GM21423 (cell line): ENCODE data around the gene VPS52.
"Not testable (repeated sequence)": the region's sequence is repeated elsewhere in the genome, so short reads cannot be mapped to it uniquely, and the experiment has no call there.

Source experiments
- ATAC-seq: cut with Tn5 transposase; IDR thresholded peaks from one replicate; pipeline ENCODE4 v1.9.1; 2021; ENCODE audit warnings: mild to moderate bottlenecking, moderate library complexity; ENCODE audit not compliant: unreplicated experiment

VPS52 gene

GRCh38 chr6:33251395-33252012 is 20.2 kb downstream of the VPS52 start:
- no peak for ATAC-seq

- no peak for ATAC-seq
Measured at GRCh38 chr6:33250731-33251130, 20.9 kb downstream of the VPS52 start.

- no peak for ATAC-seq
Measured at GRCh38 chr6:33249732-33250630, 21.7 kb downstream of the VPS52 start.

GRCh38 chr6:33248932-33249731 is 22.5 kb downstream of the VPS52 start:
- peak; percentile 86 for ATAC-seq

GRCh38 chr6:33248643-33248931 is 23.1 kb downstream of the VPS52 start:
- ATAC-seq = peak; percentile 2

GRCh38 chr6:33247977-33248642 is 23.6 kb downstream of the VPS52 start:
- peak; percentile 44 for ATAC-seq

GRCh38 chr6:33243476-33243875 is 28.2 kb downstream of the VPS52 start:
- no peak for ATAC-seq

GRCh38 chr6:33241968-33242367 is 29.7 kb downstream of the VPS52 start:
- no peak for ATAC-seq

- no peak for ATAC-seq
Measured at GRCh38 chr6:33237741-33238140, 33.9 kb downstream of the VPS52 start.

GRCh38 chr6:33236852-33237251 is 34.8 kb downstream of the VPS52 start:
- no peak for ATAC-seq

GRCh38 chr6:33236328-33236727 is 35.3 kb downstream of the VPS52 start:
- ATAC-seq = no peak

GRCh38 chr6:33235221-33235634 is 36.4 kb downstream of the VPS52 start:
- no peak for ATAC-seq

- ATAC-seq = not testable (repeated sequence)
Measured at GRCh38 chr6:33226503-33227120, 45.1 kb downstream of the VPS52 start.

GRCh38 chr6:33217681-33218080 is 54.0 kb downstream of the VPS52 start:
- no peak for ATAC-seq

GRCh38 chr6:33217246-33217645 is 54.4 kb downstream of the VPS52 start:
- no peak for ATAC-seq

GRCh38 chr6:33216117-33216649 is 55.5 kb downstream of the VPS52 start:
- ATAC-seq = no peak

- ATAC-seq = no peak
Measured at GRCh38 chr6:33215271-33216116, 56.2 kb downstream of the VPS52 start.

GRCh38 chr6:33213989-33214335 is 57.7 kb downstream of the VPS52 start:
- ATAC-seq = no peak

GRCh38 chr6:33213166-33213988 is 58.3 kb downstream of the VPS52 start:
- ATAC-seq = no peak
